ENCODE data around the gene MOB4. TPM values are rescaled to one million over a fixed set of nuclear protein-coding genes. Genes with fewer than 3 reads are reported as not detected.

The MOB4 gene
- total RNA-seq, 1 experiment from 2014 or later, result 20.5 TPM

DNA sequence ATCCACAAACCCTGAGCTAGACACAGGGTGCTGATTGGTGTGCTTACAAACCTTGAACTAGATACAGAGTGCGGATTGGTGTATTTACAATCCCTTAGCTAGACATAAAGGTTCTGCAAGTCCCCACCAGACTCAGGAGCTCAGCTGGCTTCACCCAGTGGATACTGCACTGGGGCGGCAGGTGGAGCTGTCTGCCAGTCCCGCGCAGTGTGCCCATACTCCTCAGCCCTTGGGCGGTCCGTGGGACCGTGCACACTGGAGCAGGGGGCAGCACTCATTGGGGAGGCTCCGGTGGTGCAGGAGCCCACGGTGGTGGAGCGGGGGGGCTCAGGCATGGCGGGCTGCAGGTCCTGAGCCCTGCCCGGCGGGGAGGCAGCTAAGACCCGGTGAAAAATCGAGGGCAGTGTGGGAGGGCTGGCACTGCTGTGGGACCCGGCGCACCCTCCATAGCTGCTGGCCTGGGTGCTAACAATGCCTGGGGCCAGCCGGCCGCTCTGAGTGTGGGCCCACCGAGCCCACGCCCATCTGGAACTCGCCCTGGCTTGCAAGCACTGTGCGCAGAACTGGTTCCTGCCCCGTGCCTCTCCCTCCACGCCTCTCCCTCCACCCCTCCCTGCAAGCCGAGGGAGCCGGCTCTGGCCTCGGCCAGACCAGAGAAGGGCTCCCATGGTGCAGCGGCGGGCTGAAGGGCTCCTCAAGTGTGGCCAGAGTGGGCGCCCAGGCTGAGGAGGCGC is 75.6 kb downstream of the MOB4 start:
- no peaks in the 10 kb centered on the region for H3K27me3 Mint-ChIP-seq (ENCODE audit: insufficient read depth, unreplicated experiment)
- ChIA-PET POLR2A (interaction anchor here (0.6 kb wide), 1 partner anchor 90 kb away, joined by 6 read pairs; no protein-coding TSS in a partner anchor), CTCF (interaction anchor here (1.2 kb wide), 1 partner anchor 8 kb away, joined by 3 read pairs; no protein-coding TSS in a partner anchor)
- H3K9me3 Mint-ChIP-seq (ENCODE audit: unreplicated experiment), result no peaks in the 10 kb centered on the region
- no peak overlapping the region for H3K27ac Mint-ChIP-seq (ENCODE audit: low read depth, unreplicated experiment)
- no peaks in the 10 kb centered on the region for H3K4me1 Mint-ChIP-seq (ENCODE audit: insufficient read depth, unreplicated experiment)
- intact Hi-C loops (cut with micrococcal nuclease), result no loop called here
- DNase-seq (ENCODE audit: unreplicated experiment), result no peak
- H3K36me3 Mint-ChIP-seq (ENCODE audit: insufficient read depth, unreplicated experiment), result no peaks in the 10 kb centered on the region
- no peak overlapping the region for H3K4me3 Mint-ChIP-seq (ENCODE audit: unreplicated experiment)
- no TSS peak for BruUV-seq (replicated peaks)
- TF ChIP-seq, protein P1, sequence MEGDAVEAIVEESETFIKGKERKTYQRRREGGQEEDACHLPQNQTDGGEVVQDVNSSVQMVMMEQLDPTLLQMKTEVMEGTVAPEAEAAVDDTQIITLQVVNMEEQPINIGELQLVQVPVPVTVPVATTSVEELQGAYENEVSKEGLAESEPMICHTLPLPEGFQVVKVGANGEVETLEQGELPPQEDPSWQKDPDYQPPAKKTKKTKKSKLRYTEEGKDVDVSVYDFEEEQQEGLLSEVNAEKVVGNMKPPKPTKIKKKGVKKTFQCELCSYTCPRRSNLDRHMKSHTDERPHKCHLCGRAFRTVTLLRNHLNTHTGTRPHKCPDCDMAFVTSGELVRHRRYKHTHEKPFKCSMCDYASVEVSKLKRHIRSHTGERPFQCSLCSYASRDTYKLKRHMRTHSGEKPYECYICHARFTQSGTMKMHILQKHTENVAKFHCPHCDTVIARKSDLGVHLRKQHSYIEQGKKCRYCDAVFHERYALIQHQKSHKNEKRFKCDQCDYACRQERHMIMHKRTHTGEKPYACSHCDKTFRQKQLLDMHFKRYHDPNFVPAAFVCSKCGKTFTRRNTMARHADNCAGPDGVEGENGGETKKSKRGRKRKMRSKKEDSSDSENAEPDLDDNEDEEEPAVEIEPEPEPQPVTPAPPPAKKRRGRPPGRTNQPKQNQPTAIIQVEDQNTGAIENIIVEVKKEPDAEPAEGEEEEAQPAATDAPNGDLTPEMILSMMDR (IDR thresholded peaks at IDR 0.05; ENCODE audit: unreplicated experiment), result no peak

DNA sequence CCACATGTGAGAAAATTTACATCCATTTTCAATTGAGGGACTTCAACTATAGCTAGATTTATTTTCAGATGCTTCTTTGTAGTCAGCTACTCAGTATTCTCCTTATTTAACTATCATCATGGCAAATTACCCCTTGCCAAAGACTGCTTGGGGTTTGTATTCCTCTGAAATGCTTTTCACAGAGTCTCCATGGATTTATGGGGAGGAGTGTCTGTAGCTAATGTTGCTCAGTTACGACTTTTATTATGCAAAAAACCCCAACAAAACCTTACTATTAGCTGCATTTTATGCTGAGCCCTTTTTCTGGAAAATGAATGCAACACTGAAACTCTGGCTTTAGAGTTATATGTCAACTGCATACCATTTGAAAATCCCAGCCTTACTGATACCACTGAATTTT is 80.9 kb downstream of the MOB4 start:
- H3K9me3 Mint-ChIP-seq (ENCODE audit: unreplicated experiment), result no peaks in the 10 kb centered on the region
- H3K27ac Mint-ChIP-seq (ENCODE audit: low read depth, unreplicated experiment), result no peak overlapping the region
- intact Hi-C loops (cut with micrococcal nuclease), result loop anchor here (5.0 kb wide), 1 partner anchor 79 kb away; the partner anchor contains the start of gene MOB4
- no peaks in the 10 kb centered on the region for H3K36me3 Mint-ChIP-seq (ENCODE audit: insufficient read depth, unreplicated experiment)
- no peak overlapping the region for H3K4me3 Mint-ChIP-seq (ENCODE audit: unreplicated experiment)
- ChIA-PET POLR2A (interaction anchor here (0.7 to 2.2 kb wide), 4 partner anchors 20 to 97 kb away, joined by 3 to 8 read pairs (median 4); partner anchors contain the start of genes HSPD1, HSPE1 and MOB4), CTCF (interaction anchor here (1.3 kb wide), 1 partner anchor 20 kb away, joined by 6 read pairs; no protein-coding TSS in a partner anchor)
- DNase-seq (ENCODE audit: unreplicated experiment), result no peak
- BruUV-seq (replicated peaks), result no TSS peak
- peaks cover 6% of the 10 kb centered on the region for H3K4me1 Mint-ChIP-seq (ENCODE audit: insufficient read depth, unreplicated experiment)
- no peaks in the 10 kb centered on the region for H3K27me3 Mint-ChIP-seq (ENCODE audit: insufficient read depth, unreplicated experiment)
- TF ChIP-seq, protein P1 (IDR thresholded peaks at IDR 0.05; ENCODE audit: unreplicated experiment), result no peak

DNA sequence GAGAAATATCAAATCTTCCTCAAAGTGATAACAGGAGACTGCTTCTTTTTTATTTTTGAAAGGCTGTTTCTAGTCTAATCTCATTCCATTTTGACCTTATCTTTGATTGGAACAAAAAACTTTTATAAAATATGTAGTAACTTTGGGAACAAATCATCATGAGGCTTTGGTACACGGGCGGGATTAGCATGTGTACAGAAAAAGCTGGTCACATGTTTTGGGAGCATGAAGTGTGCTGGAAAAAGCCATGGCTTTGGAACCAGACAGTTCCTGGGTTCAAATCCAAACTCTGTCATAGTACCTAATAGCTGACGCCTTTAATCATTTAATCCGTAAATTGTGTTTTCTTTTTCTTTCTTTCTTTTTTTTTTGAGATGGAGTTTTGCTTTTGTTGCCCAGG is 81.3 kb downstream of the MOB4 start:
- ChIA-PET CTCF (interaction anchor here (0.6 to 1.3 kb wide), 2 partner anchors 20 to 111 kb away, joined by 3 to 6 read pairs; no protein-coding TSS in a partner anchor), POLR2A (interaction anchor here (0.7 to 2.2 kb wide), 3 partner anchors 21 to 97 kb away, joined by 3 to 8 read pairs (median 5); partner anchors contain the start of genes HSPD1, HSPE1 and MOB4)

DNA sequence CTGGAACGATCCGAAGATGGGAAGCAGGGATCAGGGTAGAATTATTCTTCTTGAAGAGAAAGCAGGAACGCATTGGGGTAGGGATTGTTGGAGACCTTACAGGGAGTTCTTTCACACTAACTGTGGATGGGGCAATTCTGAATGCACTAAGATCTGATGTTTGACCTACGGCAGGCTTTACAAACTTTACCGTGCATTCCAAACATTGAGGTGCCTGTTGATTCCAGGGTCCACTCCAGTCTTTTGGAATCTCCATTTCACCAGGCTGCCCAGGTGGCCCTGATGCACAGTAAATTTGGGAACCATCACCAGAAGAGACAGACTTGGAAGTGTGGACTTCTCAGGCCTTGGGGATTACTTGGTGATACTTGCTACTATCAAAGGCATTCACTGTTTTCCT is 82.6 kb downstream of the MOB4 start:
- H3K27ac Mint-ChIP-seq (ENCODE audit: low read depth, unreplicated experiment), result no peak overlapping the region
- no peaks in the 10 kb centered on the region for H3K36me3 Mint-ChIP-seq (ENCODE audit: insufficient read depth, unreplicated experiment)
- no peaks in the 10 kb centered on the region for H3K27me3 Mint-ChIP-seq (ENCODE audit: insufficient read depth, unreplicated experiment)
- H3K4me3 Mint-ChIP-seq (ENCODE audit: unreplicated experiment), result no peak overlapping the region
- no peaks in the 10 kb centered on the region for H3K9me3 Mint-ChIP-seq (ENCODE audit: unreplicated experiment)
- peaks cover 6% of the 10 kb centered on the region for H3K4me1 Mint-ChIP-seq (ENCODE audit: insufficient read depth, unreplicated experiment)
- ChIA-PET POLR2A (interaction anchor here (2.0 to 2.1 kb wide), 4 partner anchors 15 to 99 kb away, joined by 19 to 32 read pairs (median 25); partner anchors contain the start of genes HSPD1, HSPE1 and MOB4), CTCF (interaction anchor here (1.9 to 2.9 kb wide), 2 partner anchors 14 to 22 kb away, joined by 7 to 13 read pairs; no protein-coding TSS in a partner anchor)
- intact Hi-C loops (cut with micrococcal nuclease), result loop anchor here (5.0 kb wide), 1 partner anchor 81 kb away; the partner anchor contains the start of gene MOB4
- no peak for DNase-seq (ENCODE audit: unreplicated experiment)
- BruUV-seq (replicated peaks), result no TSS peak
- TF ChIP-seq, protein P1 (IDR thresholded peaks at IDR 0.05; ENCODE audit: unreplicated experiment), result no peak

More for the DNA sequence above, 81.3 kb downstream of the MOB4 start:
- no peak overlapping the region for H3K27ac Mint-ChIP-seq (ENCODE audit: low read depth, unreplicated experiment)
- H3K27me3 Mint-ChIP-seq (ENCODE audit: insufficient read depth, unreplicated experiment), result no peaks in the 10 kb centered on the region
- no TSS peak for BruUV-seq (replicated peaks)
- H3K36me3 Mint-ChIP-seq (ENCODE audit: insufficient read depth, unreplicated experiment), result no peaks in the 10 kb centered on the region
- DNase-seq (ENCODE audit: unreplicated experiment), result no peak
- H3K4me1 Mint-ChIP-seq (ENCODE audit: insufficient read depth, unreplicated experiment), result peaks cover 6% of the 10 kb centered on the region
- no peak overlapping the region for H3K4me3 Mint-ChIP-seq (ENCODE audit: unreplicated experiment)
- TF ChIP-seq, protein P1 (IDR thresholded peaks at IDR 0.05; ENCODE audit: unreplicated experiment), result no peak
- intact Hi-C loops (cut with micrococcal nuclease), result loop anchor here (5.0 kb wide), 1 partner anchor 80 kb away; the partner anchor contains the start of gene MOB4
- no peaks in the 10 kb centered on the region for H3K9me3 Mint-ChIP-seq (ENCODE audit: unreplicated experiment)

Measured in MCF 10A (cell line).